Muscle of leg (tissue), 11 donors: ENCODE measurements around the gene FSD1L. TPM values are rescaled to one million over a fixed set of nuclear protein-coding genes. Genes with fewer than 3 reads are reported as not detected.
A peak's percentile ranks its signal among the peaks of the same experiment; 100 is the strongest.
"Not testable (repeated sequence)": the region's sequence is repeated elsewhere in the genome, so short reads cannot be mapped to it uniquely, and the experiment has no call there.

Source experiments
- DNase-seq: peaks from one replicate; pipeline ENCODE4 v3.0.0; 2013
- H3K27ac ChIP-seq: one replicate; pipeline ENCODE4 v1.5.1; 2013; ENCODE audit warnings: mild to moderate bottlenecking, low read length, control low read depth
- H3K27me3 ChIP-seq: one replicate; pipeline ENCODE4 v1.6.1; 2013; ENCODE audit warnings: low read length; ENCODE audit not compliant: control insufficient read depth, insufficient read depth
- H3K36me3 ChIP-seq: one replicate; pipeline ENCODE4 v1.6.1; 2013; ENCODE audit warnings: low read length; ENCODE audit not compliant: control insufficient read depth, insufficient read depth
- H3K4me1 ChIP-seq: one replicate; pipeline ENCODE4 v1.6.1; 2013; ENCODE audit warnings: low read length; ENCODE audit not compliant: control insufficient read depth, insufficient read depth
- H3K4me3 ChIP-seq: one replicate; pipeline ENCODE4 v1.5.1; 2013; ENCODE audit warnings: low read length, control low read depth
- H3K9me3 ChIP-seq: replicated peaks from 2 replicates; pipeline ENCODE4 v1.6.1; 2013; ENCODE audit warnings: low read depth, low read length; ENCODE audit not compliant: control insufficient read depth
- WGBS: methylation state at CpG from one replicate; pipeline ENCODE4 v1.1.5; 2013; ENCODE audit warnings: missing lambda C conversion rate; ENCODE audit not compliant: insufficient coverage; 5-methylcytosine and 5-hydroxymethylcytosine counted together
- polyA plus RNA-seq, 8 donors: library from polyadenylated mRNA; unstranded; fragments of 120-200 nt; gene quantifications; one replicate each; pipeline versions ENCODE4 v1.2.1 to v1.2.3, GENCODE V29; 2013; ENCODE audit warnings: inconsistent platforms in 1 of 8, low replicate concordance in 1 of 8; ENCODE audit not compliant: insufficient read length in 8 of 8, insufficient read depth in 1 of 8
- total RNA-seq: library from RNA; stranded (reverse); fragments of 120-200 nt; gene quantifications from one replicate; pipeline ENCODE4 v1.2.4, GENCODE V29; 2013

FSD1L gene
- total and polyA plus RNA-seq, 9 donors: 8.4 to 14.1 (median 9.2) TPM

- no peak for DNase-seq
- H3K9me3 ChIP-seq: no peaks in the 10 kb centered on the region
- H3K4me3 ChIP-seq: no peak overlapping the region
- no peaks in the 10 kb centered on the region for H3K4me1 ChIP-seq
- no peaks in the 10 kb centered on the region for H3K36me3 ChIP-seq
- no CpG with 5 or more reads among the region's 3 CpGs for WGBS
- no peak overlapping the region for H3K27ac ChIP-seq
- no peaks in the 10 kb centered on the region for H3K27me3 ChIP-seq
These were observed 94.0 kb downstream of the FSD1L start for GRCh38 chr9:105541838-105542237.

GRCh38 chr9:105554042-105554441 lies 106.2 kb downstream of the FSD1L start:
- DNase-seq: no peak
- WGBS: 76% methylated on average over 10 of the region's 10 CpGs

GRCh38 chr9:105557804-105558610 lies 110.2 kb downstream of the FSD1L start, which contains the start of gene FKTN:
Gene FKTN (plus strand): TSS chr9:105558131. CDS start chr9:105575033, 16,902 bp downstream.
- under 1% methylated on average over 43 of the region's 49 CpGs for WGBS
- peaks cover 3% of the 10 kb centered on the region for H3K36me3 ChIP-seq
- peak within 1 kb of the TSS; percentile 96 for H3K4me3 ChIP-seq
- no peaks in the 10 kb centered on the region for H3K27me3 ChIP-seq
- peak within 1 kb of the TSS; percentile 76 for H3K27ac ChIP-seq
- H3K4me1 ChIP-seq: no peaks in the 10 kb centered on the region
- peaks cover 24% of the 10 kb centered on the region for H3K9me3 ChIP-seq
- DNase-seq: peak; percentile 94

More at GRCh38 chr9:105554042-105554441, 106.2 kb downstream of the FSD1L start:
- H3K4me3 ChIP-seq: no peak overlapping the region
- H3K9me3 ChIP-seq: no peaks in the 10 kb centered on the region
- no peaks in the 10 kb centered on the region for H3K27me3 ChIP-seq
- H3K4me1 ChIP-seq: no peaks in the 10 kb centered on the region
- no peaks in the 10 kb centered on the region for H3K36me3 ChIP-seq
- no peak overlapping the region for H3K27ac ChIP-seq

GRCh38 chr9:105572455-105572854 lies 124.6 kb downstream of the FSD1L start:
- Histone ChIP-seq H3K4me3 (no peak overlapping the region), H3K4me1 (no peaks in the 10 kb centered on the region), H3K9me3 (peaks cover 18% of the 10 kb centered on the region), H3K36me3 (peaks cover 2% of the 10 kb centered on the region), H3K27ac (no peak overlapping the region), H3K27me3 (no peaks in the 10 kb centered on the region)
- DNase-seq: no peak

GRCh38 chr9:105579952-105580351 lies 132.1 kb downstream of the FSD1L start:
- WGBS: no CpG with 5 or more reads among the region's 6 CpGs
- not testable (repeated sequence) for H3K4me3 ChIP-seq

GRCh38 chr9:105581550-105581949 lies 133.7 kb downstream of the FSD1L start:
- not testable (repeated sequence) for H3K36me3 ChIP-seq, H3K4me1 ChIP-seq, H3K27ac ChIP-seq, H3K27me3 ChIP-seq, H3K4me3 ChIP-seq, DNase-seq, H3K9me3 ChIP-seq
- 54% methylated on average over 2 of the region's 16 CpGs for WGBS

More at GRCh38 chr9:105579952-105580351, 132.1 kb downstream of the FSD1L start:
- H3K9me3 ChIP-seq, DNase-seq, H3K27ac ChIP-seq, H3K27me3 ChIP-seq, H3K4me1 ChIP-seq, H3K36me3 ChIP-seq: not testable (repeated sequence)

- Histone ChIP-seq H3K4me3 (no peak overlapping the region), H3K4me1 (no peaks in the 10 kb centered on the region), H3K9me3 (peaks cover 9% of the 10 kb centered on the region), H3K27me3 (no peaks in the 10 kb centered on the region), H3K27ac (no peak overlapping the region), H3K36me3 (peaks cover 10% of the 10 kb centered on the region)
- no CpG with 5 or more reads among the region's 3 CpGs for whole genome bisulfite sequencing
- DNase-seq: no peak
These were observed 145.3 kb downstream of the FSD1L start for GRCh38 chr9:105593145-105593544.

Other genes starting within 250 kb of the FSD1L start
- 20.2 TPM for gene SLC44A1, start 203.4 kb upstream of the FSD1L start, total RNA-seq
- gene SLC44A1, start 203.4 kb upstream of the FSD1L start, polyA plus RNA-seq: 10 to 100 TPM; 12.4 to 20.8 (median 15.5) TPM
- gene FKTN, start 110.1 kb downstream of the FSD1L start, total RNA-seq: 18.1 TPM
- 10 to 100 TPM; 11.2 to 21.1 (median 15.4) TPM for gene FKTN, start 110.1 kb downstream of the FSD1L start, polyA plus RNA-seq
- 13.9 TPM for gene TAL2, start 214.4 kb downstream of the FSD1L start, total RNA-seq
- 10 to 100 TPM in 7 of 8 donors, 1 to 10 TPM in 1; 8.5 to 27.8 (median 18.9) TPM for gene TAL2, start 214.4 kb downstream of the FSD1L start, polyA plus RNA-seq
- gene TMEM38B, start 246.5 kb downstream of the FSD1L start, total RNA-seq: 79.4 TPM
- 10 to 100 TPM; 42.2 to 75.1 (median 51.7) TPM for gene TMEM38B, start 246.5 kb downstream of the FSD1L start, polyA plus RNA-seq